IPS-11a (cell line): ENCODE data around the gene PLCB2.

Experiments used
- H3K4me3 ChIP-seq: one replicate; pipeline ENCODE4 v1.5.1; 2013; ENCODE audit warnings: low read depth, low read length, control low read depth

PLCB2 gene

GRCh38 chr15:40274350-40275274 lies 33.1 kb downstream of the PLCB2 start:
- no peak overlapping the region for H3K4me3 ChIP-seq

- no peak overlapping the region for H3K4me3 ChIP-seq
Measured at GRCh38 chr15:40273428-40273827, 34.3 kb downstream of the PLCB2 start.

- H3K4me3 ChIP-seq: no peak overlapping the region
Measured at GRCh38 chr15:40272485-40273056, 35.2 kb downstream of the PLCB2 start.

GRCh38 chr15:40271685-40272484 lies 35.9 kb downstream of the PLCB2 start:
- no peak overlapping the region for H3K4me3 ChIP-seq

GRCh38 chr15:40270246-40270995 lies 37.3 kb downstream of the PLCB2 start:
- H3K4me3 ChIP-seq: no peak overlapping the region

GRCh38 chr15:40269604-40270003 lies 38.1 kb downstream of the PLCB2 start:
- no peak overlapping the region for H3K4me3 ChIP-seq

GRCh38 chr15:40267670-40268069 lies 40.1 kb downstream of the PLCB2 start:
- H3K4me3 ChIP-seq: no peak overlapping the region

GRCh38 chr15:40266828-40267304 lies 40.9 kb downstream of the PLCB2 start:
- no peak overlapping the region for H3K4me3 ChIP-seq

GRCh38 chr15:40265875-40266274 lies 41.9 kb downstream of the PLCB2 start:
- H3K4me3 ChIP-seq: no peak overlapping the region

- no peak overlapping the region for H3K4me3 ChIP-seq
Measured at GRCh38 chr15:40265355-40265754, 42.4 kb downstream of the PLCB2 start.

GRCh38 chr15:40264321-40265153 lies 43.2 kb downstream of the PLCB2 start:
- no peak overlapping the region for H3K4me3 ChIP-seq

GRCh38 chr15:40263024-40263754 lies 44.5 kb downstream of the PLCB2 start:
- no peak overlapping the region for H3K4me3 ChIP-seq

GRCh38 chr15:40259021-40259420 lies 48.7 kb downstream of the PLCB2 start:
- no peak overlapping the region for H3K4me3 ChIP-seq

GRCh38 chr15:40258544-40258943 lies 49.2 kb downstream of the PLCB2 start:
- no peak overlapping the region for H3K4me3 ChIP-seq

GRCh38 chr15:40257656-40258450 lies 49.9 kb downstream of the PLCB2 start:
- no peak overlapping the region for H3K4me3 ChIP-seq

GRCh38 chr15:40256638-40257235 lies 51.0 kb downstream of the PLCB2 start:
- no peak overlapping the region for H3K4me3 ChIP-seq

- H3K4me3 ChIP-seq: no peak overlapping the region
Measured at GRCh38 chr15:40255033-40255432, 52.7 kb downstream of the PLCB2 start.

- no peak overlapping the region for H3K4me3 ChIP-seq
Measured at GRCh38 chr15:40254452-40254851, 53.3 kb downstream of the PLCB2 start.
